GM23248 (cell line): ENCODE results near the gene SDK2. TPM values are rescaled to one million over a fixed set of nuclear protein-coding genes. Genes with fewer than 3 reads are reported as not detected.

ENCODE experiments used
- DNase-seq: peaks from one replicate; pipeline ENCODE4 v3.0.0-alpha.2; 2015
- H2AFZ ChIP-seq: fragments of 200-600 bp; sonication (generic); 2 replicates; pipeline ENCODE4 v1.6.1; 2016; ENCODE audit warnings: antibody characterized with exemption
- H3F3A ChIP-seq: fragments of 200-600 bp; sonication (generic); 2 replicates; pipeline ENCODE4 v1.6.1; 2016; ENCODE audit warnings: mild to moderate bottlenecking, antibody characterized with exemption, mixed run types; ENCODE audit not compliant: insufficient read depth
- H3K27ac ChIP-seq: fragments of 200-600 bp; sonication (generic); 2 replicates; pipeline ENCODE4 v1.5.1; 2016; ENCODE audit warnings: mild to moderate bottlenecking
- H3K27me3 ChIP-seq: fragments of 200-600 bp; sonication (generic); replicated peaks from 2 replicates; pipeline ENCODE4 v1.6.1; 2016; ENCODE audit warnings: mild to moderate bottlenecking; ENCODE audit not compliant: insufficient read depth
- H3K36me3 ChIP-seq: fragments of 200-600 bp; sonication (generic); 2 replicates; pipeline ENCODE4 v1.6.1; 2016; ENCODE audit warnings: low read depth, mild to moderate bottlenecking
- H3K4me1 ChIP-seq: fragments of 200-600 bp; sonication (generic); 2 replicates; pipeline ENCODE4 v1.6.1; 2016; ENCODE audit warnings: mild to moderate bottlenecking; ENCODE audit not compliant: insufficient read depth
- H3K4me2 ChIP-seq: fragments of 200-600 bp; sonication (generic); one replicate; pipeline ENCODE4 v1.6.1; 2016; ENCODE audit warnings: mild to moderate bottlenecking; ENCODE audit not compliant: unreplicated experiment
- H3K4me3 ChIP-seq: fragments of 200-600 bp; sonication (generic); 2 replicates; pipeline ENCODE4 v1.5.1; 2016; ENCODE audit warnings: mild to moderate bottlenecking
- H3K79me2 ChIP-seq: fragments of 200-600 bp; sonication (generic); 2 replicates; pipeline ENCODE4 v1.6.1; 2016; ENCODE audit warnings: mild to moderate bottlenecking; ENCODE audit not compliant: insufficient read depth
- H3K9ac ChIP-seq: fragments of 200-600 bp; sonication (generic); 2 replicates; pipeline ENCODE4 v1.6.1; 2016; ENCODE audit warnings: mild to moderate bottlenecking
- H3K9me2 ChIP-seq: fragments of 200-600 bp; sonication (generic); 2 replicates; pipeline ENCODE4 v1.6.1; 2016; ENCODE audit warnings: mixed run types, mild to moderate bottlenecking, moderate library complexity; ENCODE audit not compliant: insufficient read depth
- H3K9me3 ChIP-seq: fragments of 200-600 bp; sonication (generic); one replicate; pipeline ENCODE4 v1.6.1; 2017; ENCODE audit warnings: low read depth
- H4K20me1 ChIP-seq: fragments of 200-600 bp; sonication (generic); 2 replicates; pipeline ENCODE4 v1.6.0; 2016; ENCODE audit not compliant: insufficient read depth
- EZH2 ChIP-seq: fragments of 200-600 bp; sonication (generic); IDR thresholded peaks from 2 replicates; pipeline ENCODE4 v1.6.1; 2018; ENCODE audit warnings: antibody characterized with exemption, mild to moderate bottlenecking; ENCODE audit not compliant: insufficient read depth, poor library complexity, severe bottlenecking
- EZH2phosphoT487 ChIP-seq: fragments of 200-600 bp; sonication (generic); IDR thresholded peaks from 2 replicates; pipeline ENCODE4 v1.6.1; 2018; ENCODE audit warnings: antibody characterized with exemption, moderate library complexity, mild to moderate bottlenecking, low read depth; ENCODE audit not compliant: insufficient read depth
- WGBS, 2 experiments: methylation state at CpG; one replicate each; pipeline ENCODE4 v1.1.6; 2015 to 2017; ENCODE audit warnings: low lambda C conversion rate in 2 of 2, low coverage in 1 of 2; ENCODE audit errors: missing lambda C conversion rate in 2 of 2; 5-methylcytosine and 5-hydroxymethylcytosine counted together
- in situ Hi-C: fragments of 300-500 bp; cut with MboI; formaldehyde crosslinking; loops from 2 replicates; pipeline ENCODE4 v1.15.0; 2020
- polyA plus RNA-seq: library from polyadenylated mRNA; unstranded; fragments of >200 nt; fragmentation: Nextera tagmentation; extraction: Ambion mirVana; gene quantifications from 2 replicates; pipeline ENCODE4 v1.2.1, GENCODE V29; 2016
- total RNA-seq: library from RNA; depleted of rRNA; stranded (reverse); fragments of >200 nt; shearing (Covaris generic); gene quantifications from 2 replicates; pipeline ENCODE4 v1.2.3, GENCODE V29; 2014

Gene SDK2
- total and polyA plus RNA-seq, 2 experiments from 2014 or later = under 0.01 to 0.03 TPM

DNA sequence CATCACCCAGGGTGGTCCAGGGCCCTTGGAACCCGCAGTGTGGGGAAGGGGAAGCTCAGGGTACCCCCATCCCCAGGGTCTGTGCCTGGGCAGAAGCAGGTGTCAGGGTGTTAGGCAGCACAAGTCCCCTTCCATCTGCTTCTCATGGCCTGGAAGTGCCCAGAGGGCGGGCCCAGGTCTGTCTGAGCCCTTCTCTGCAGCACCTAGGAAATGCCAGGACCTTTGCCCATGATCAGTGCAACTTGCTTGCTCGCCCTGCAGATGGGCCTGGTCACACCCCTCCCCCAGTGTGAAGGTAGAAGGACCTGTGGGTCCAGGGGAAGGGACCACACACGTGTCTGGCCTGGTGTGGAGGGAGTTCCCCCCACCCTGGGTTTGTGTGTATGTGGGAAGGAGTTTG lies 174.9 kb downstream of the SDK2 start:
- no peaks in the 10 kb centered on the region for H3F3A ChIP-seq
- H3K9me2 ChIP-seq = no peaks in the 10 kb centered on the region
- DNase-seq = no peak
- no peak overlapping the region for H3K9ac ChIP-seq
- in situ Hi-C loops = no loop called here
- TF ChIP-seq EZH2phosphoT487 = no peak
- TF ChIP-seq EZH2 = no peak
- WGBS, 2 experiments = 26 to 37% methylated on average over 4 of the region's 4 CpGs
- no peak overlapping the region for H3K4me2 ChIP-seq
- no peak overlapping the region for H3K27ac ChIP-seq
- H3K9me3 ChIP-seq = no peaks in the 10 kb centered on the region
- no peaks in the 10 kb centered on the region for H3K27me3 ChIP-seq
- no peaks in the 10 kb centered on the region for H3K36me3 ChIP-seq
- H2AFZ ChIP-seq = no peak overlapping the region
- H4K20me1 ChIP-seq = no peaks in the 10 kb centered on the region
- H3K4me3 ChIP-seq = no peak overlapping the region
- no peaks in the 10 kb centered on the region for H3K79me2 ChIP-seq
- no peaks in the 10 kb centered on the region for H3K4me1 ChIP-seq

GRCh38 chr17:73468221-73468620 lies 176.0 kb downstream of the SDK2 start:
- Histone ChIP-seq H3K79me2 (no peaks in the 10 kb centered on the region), H4K20me1 (no peaks in the 10 kb centered on the region), H3K36me3 (no peaks in the 10 kb centered on the region), H3K27me3 (no peaks in the 10 kb centered on the region), H3F3A (no peaks in the 10 kb centered on the region), H3K27ac (no peak overlapping the region), H3K9me3 (no peaks in the 10 kb centered on the region), H3K4me1 (no peaks in the 10 kb centered on the region), H3K9me2 (no peaks in the 10 kb centered on the region), H3K4me3 (no peak overlapping the region), H3K4me2 (no peak overlapping the region), H2AFZ (no peak overlapping the region), H3K9ac (no peak overlapping the region)
- DNase-seq = no peak
- WGBS, 2 experiments = 33 to 35% methylated on average over 5 of the region's 5 CpGs
- in situ Hi-C loops = no loop called here
- no peak for TF ChIP-seq EZH2
- no peak for TF ChIP-seq EZH2phosphoT487

GRCh38 chr17:73467651-73468050 lies 176.6 kb downstream of the SDK2 start:
- Histone ChIP-seq H3K4me3 (no peak overlapping the region), H3K36me3 (no peaks in the 10 kb centered on the region), H3K27ac (no peak overlapping the region), H3K9me2 (no peaks in the 10 kb centered on the region), H3K27me3 (no peaks in the 10 kb centered on the region), H3K9ac (no peak overlapping the region), H3K79me2 (no peaks in the 10 kb centered on the region), H2AFZ (no peak overlapping the region), H3K4me1 (no peaks in the 10 kb centered on the region), H3K9me3 (no peaks in the 10 kb centered on the region), H4K20me1 (no peaks in the 10 kb centered on the region), H3K4me2 (no peak overlapping the region), H3F3A (no peaks in the 10 kb centered on the region)
- TF ChIP-seq EZH2 = no peak
- in situ Hi-C loops = no loop called here
- DNase-seq = no peak
- WGBS, 2 experiments = 56 to 68% methylated on average over 6 of the region's 6 CpGs

GRCh38 chr17:73466704-73467433 lies 177.4 kb downstream of the SDK2 start:
- no peak overlapping the region for H3K27ac ChIP-seq
- in situ Hi-C loops = no loop called here

DNA sequence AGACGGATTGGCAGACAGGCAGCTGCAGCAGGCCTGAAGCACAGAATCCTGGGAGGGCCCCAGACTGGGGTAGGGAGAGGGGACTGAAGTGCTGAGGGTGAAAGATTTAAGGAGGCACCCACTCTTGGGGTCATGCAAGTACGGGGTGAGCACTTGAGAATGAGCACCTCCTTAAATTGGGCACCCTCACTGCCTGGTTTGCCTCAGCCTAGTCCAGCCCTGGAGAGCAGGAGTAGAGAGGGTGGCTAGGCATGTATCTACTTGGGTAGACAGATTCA lies 178.4 kb downstream of the SDK2 start:
- no peaks in the 10 kb centered on the region for H4K20me1 ChIP-seq
- H3K36me3 ChIP-seq = no peaks in the 10 kb centered on the region
- no peaks in the 10 kb centered on the region for H3K9me3 ChIP-seq
- H3K27ac ChIP-seq = no peak overlapping the region
- 19 to 35% methylated on average over 2 of the region's 2 CpGs for whole genome bisulfite sequencing, 2 experiments
- no peaks in the 10 kb centered on the region for H3K4me1 ChIP-seq
- H3K27me3 ChIP-seq = no peaks in the 10 kb centered on the region
- TF ChIP-seq EZH2 = no peak
- TF ChIP-seq EZH2phosphoT487 = no peak
- H3K79me2 ChIP-seq = no peaks in the 10 kb centered on the region
- no peak for DNase-seq
- H3K4me2 ChIP-seq = no peak overlapping the region
- no peak overlapping the region for H2AFZ ChIP-seq
- in situ Hi-C loops = no loop called here
- no peak overlapping the region for H3K4me3 ChIP-seq
- no peaks in the 10 kb centered on the region for H3F3A ChIP-seq
- no peak overlapping the region for H3K9ac ChIP-seq
- no peaks in the 10 kb centered on the region for H3K9me2 ChIP-seq

More at GRCh38 chr17:73466704-73467433, 177.4 kb downstream of the SDK2 start:
- H3F3A ChIP-seq = no peaks in the 10 kb centered on the region
- no peak overlapping the region for H3K9ac ChIP-seq
- H3K4me1 ChIP-seq = no peaks in the 10 kb centered on the region
- no peak for DNase-seq
- H4K20me1 ChIP-seq = no peaks in the 10 kb centered on the region
- H3K79me2 ChIP-seq = no peaks in the 10 kb centered on the region
- H3K9me3 ChIP-seq = no peaks in the 10 kb centered on the region
- no peaks in the 10 kb centered on the region for H3K36me3 ChIP-seq
- H3K4me2 ChIP-seq = no peak overlapping the region
- H3K4me3 ChIP-seq = no peak overlapping the region
- no peak overlapping the region for H2AFZ ChIP-seq
- no peaks in the 10 kb centered on the region for H3K9me2 ChIP-seq
- 53 to 61% methylated on average over 15 of the region's 15 CpGs for WGBS, 2 experiments
- TF ChIP-seq EZH2phosphoT487 (no peak), EZH2 (no peak)
- H3K27me3 ChIP-seq = no peaks in the 10 kb centered on the region
